ENCODE data around the gene RAB32.
"Not testable (repeated sequence)": the region's sequence is repeated elsewhere in the genome, so short reads cannot be mapped to it uniquely, and the experiment has no call there.

RAB32 gene

GRCh38 chr6:146543211-146543939 lies at the start of gene RAB32:
Gene RAB32, plus strand, starts transcription at chr6:146543833. Its CDS starts 39 bp downstream, at chr6:146543872.
- DNase-seq (ENCODE audit: low read depth in 2 of 2): peak in 1 of 2 experiments; percentile 3

DNA sequence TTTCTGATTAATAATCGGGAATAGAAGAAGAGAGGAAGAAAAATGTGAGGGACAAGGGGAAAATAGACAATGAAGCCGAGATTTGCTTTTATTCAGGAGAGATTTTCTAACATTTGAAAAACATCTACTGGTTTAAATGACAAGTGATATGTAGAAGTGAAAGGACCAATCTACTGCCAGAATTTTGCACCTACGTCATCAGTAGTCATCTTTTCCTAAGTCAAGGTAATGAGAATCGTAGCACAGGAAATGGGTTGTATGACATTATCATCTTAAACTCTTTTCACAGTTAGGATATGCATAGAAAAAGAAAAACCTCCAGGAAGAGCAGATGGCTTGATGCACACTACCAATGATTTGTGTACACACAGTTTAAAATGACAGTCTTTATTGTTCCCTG lies 45.3 kb upstream of the RAB32 start:
- no peak for DNase-seq (ENCODE audit: low read depth in 2 of 2)

DNA sequence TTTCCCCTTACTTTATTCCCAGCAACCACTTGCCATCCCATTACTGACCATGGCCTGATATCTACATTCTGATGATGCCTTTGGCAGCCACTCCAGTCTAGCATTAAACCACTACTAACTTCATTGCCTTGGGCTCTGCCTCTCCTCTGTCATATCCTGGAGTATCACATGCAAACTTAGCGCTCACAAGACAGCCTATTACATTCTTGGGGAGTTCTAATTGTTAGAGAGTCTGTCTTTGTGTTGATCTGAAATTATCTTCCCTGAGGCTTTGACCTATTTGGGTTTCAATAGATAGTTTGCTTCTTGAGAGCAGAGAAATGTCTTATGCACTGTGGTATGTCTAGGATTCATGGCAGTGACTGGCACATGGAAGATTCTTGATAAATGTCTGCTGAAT lies 40.5 kb upstream of the RAB32 start:
- DNase-seq (ENCODE audit: low read depth in 2 of 2): no peak

GRCh38 chr6:146515212-146515611 lies 28.4 kb upstream of the RAB32 start:
- no peak for DNase-seq (ENCODE audit: low read depth in 2 of 2)

- no peak for DNase-seq (ENCODE audit: low read depth in 2 of 2)
Measured at GRCh38 chr6:146526192-146526591, 17.4 kb upstream of the RAB32 start.

GRCh38 chr6:146532702-146533101 lies 10.9 kb upstream of the RAB32 start:
- no peak for DNase-seq (ENCODE audit: low read depth in 2 of 2)

- DNase-seq (ENCODE audit: low read depth in 2 of 2): no peak
Measured at GRCh38 chr6:146542881-146543210, 787 bp upstream of the RAB32 start.

DNA sequence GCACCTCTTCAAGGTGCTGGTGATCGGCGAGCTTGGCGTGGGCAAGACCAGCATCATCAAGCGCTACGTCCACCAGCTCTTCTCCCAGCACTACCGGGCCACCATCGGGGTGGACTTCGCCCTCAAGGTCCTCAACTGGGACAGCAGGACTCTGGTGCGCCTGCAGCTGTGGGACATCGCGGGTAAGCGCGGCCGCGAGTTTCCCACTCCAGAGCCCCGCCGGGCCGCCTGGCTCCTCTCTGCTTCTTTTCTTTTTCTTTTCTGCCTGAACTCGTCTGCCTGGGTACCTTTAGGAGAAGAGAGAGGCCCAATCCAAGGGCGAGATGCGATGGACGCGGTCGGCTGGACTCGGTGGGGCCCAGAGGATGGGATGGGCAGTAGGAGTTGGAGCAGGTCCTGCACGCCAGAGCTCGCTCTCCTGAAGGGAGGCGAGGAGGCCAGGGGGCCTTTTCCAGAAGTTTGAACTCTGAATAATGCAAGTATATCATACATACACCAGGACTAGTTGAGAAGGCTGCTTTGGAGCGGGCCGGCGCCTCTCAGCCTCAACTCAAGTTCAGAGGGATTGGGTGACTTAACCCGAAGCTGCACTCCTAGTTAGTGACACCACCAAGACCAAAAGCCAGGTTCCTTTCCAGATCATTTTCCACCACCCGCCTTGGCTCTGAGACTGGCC lies 445 bp downstream of the RAB32 start:
- no peak for DNase-seq (ENCODE audit: low read depth in 2 of 2)

- no peak for DNase-seq (ENCODE audit: low read depth in 2 of 2)
Measured at GRCh38 chr6:146544616-146545182, 1.1 kb downstream of the RAB32 start.

DNA sequence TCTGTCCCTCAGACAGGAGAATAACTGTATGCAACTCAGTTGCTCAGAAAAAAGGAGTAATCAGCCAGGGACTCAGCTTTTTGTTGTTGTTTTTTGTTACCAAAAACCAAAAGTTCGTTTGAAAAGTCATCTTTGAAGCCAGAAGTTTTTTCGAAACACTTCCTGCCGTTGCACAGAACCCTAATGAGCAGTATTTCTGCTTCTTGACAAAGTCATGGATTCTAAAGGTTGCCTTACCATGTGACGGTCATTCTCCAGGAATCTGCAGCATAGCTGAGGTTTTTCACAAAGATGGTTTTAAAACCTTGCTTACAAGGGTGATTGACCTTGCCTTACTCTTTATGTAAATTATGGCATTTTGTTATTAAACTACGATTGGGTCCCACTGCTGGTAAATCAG lies 1.9 kb downstream of the RAB32 start:
- DNase-seq (ENCODE audit: low read depth in 2 of 2): no peak

- no peak for DNase-seq (ENCODE audit: low read depth in 2 of 2)
Measured at GRCh38 chr6:146546443-146547043, 2.9 kb downstream of the RAB32 start.

- DNase-seq (ENCODE audit: low read depth in 2 of 2): no peak
Measured at GRCh38 chr6:146547889-146548288, 4.3 kb downstream of the RAB32 start.

- no peak for DNase-seq (ENCODE audit: low read depth in 2 of 2)
Measured at GRCh38 chr6:146548898-146549374, 5.3 kb downstream of the RAB32 start.

DNA sequence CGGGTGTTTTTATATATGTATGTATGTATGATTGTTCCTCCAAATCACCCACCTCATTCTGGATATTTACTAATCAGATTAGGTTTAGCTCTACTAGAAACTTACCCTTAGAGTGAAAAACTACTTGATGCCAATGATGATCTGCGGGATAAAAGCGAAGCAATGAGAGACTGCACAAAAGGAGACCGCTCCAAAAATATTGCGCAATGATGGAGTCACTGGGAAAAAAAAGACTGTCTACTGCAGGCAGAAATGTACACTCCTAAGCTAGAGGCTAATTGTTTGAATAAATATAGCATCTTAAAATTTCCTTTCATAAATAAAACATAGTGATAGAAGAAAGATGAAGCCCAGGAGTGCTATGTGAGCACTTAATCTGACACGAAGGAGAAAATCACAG lies 7.3 kb downstream of the RAB32 start:
- DNase-seq (ENCODE audit: low read depth in 2 of 2): no peak

- no peak for DNase-seq (ENCODE audit: low read depth in 2 of 2)
Measured at GRCh38 chr6:146551545-146551944, 7.9 kb downstream of the RAB32 start.

DNA sequence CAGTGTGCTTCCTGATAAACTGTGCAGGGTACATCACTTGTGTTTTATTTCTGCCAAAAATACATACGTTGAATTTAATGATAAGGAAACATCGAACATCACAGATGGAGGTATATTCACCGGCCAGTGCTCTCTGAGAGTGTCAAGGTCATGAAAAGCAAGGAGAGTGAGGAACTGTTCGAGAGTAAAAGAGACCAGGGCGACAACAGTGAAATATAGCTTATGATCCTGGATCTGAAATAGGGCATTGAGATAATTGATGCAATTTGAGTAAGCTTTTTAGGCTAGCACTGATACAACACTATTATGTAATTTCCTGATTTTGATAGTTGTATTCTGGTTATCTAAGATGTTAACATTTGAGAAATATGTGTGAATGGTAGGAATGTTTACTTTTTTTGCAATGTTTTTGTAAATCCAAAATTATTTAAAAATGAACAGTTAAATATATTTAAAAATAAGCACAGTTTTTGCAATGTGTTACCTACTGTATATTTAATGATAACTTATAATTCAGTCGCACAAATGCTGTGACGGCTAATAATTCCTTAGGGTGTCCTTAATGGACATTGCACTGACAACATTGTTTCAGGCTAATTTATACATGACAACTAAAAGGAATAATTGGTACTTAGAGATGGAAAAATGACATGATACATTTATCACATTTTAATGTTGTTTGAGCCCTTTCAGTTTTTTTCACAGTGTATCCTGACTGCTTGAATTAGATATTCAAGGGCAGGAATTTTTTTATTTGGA lies 9.9 kb downstream of the RAB32 start:
- DNase-seq (ENCODE audit: low read depth in 2 of 2): no peak

GRCh38 chr6:146560607-146561006 lies 17.0 kb downstream of the RAB32 start:
- DNase-seq (ENCODE audit: low read depth in 2 of 2): no peak

DNA sequence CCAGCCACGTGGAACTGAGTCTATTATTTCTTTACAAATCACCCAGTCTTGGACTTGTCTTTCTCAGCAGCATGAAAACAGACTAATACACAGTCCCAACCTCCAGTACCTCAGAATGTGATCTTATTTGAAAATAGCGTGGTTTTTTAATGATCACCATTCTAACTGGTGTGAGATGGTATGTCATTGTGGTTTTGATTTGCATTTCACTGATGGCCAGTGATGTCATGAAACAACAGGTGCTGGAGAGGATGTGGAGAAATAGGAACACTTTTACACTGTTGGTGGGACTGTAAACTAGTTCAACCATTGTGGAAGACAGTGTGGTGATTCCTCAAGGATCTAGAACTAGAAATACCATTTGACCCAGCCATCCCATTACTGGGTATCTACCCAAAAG lies 23.0 kb downstream of the RAB32 start:
- not testable (repeated sequence) for DNase-seq (ENCODE audit: low read depth in 2 of 2)

DNA sequence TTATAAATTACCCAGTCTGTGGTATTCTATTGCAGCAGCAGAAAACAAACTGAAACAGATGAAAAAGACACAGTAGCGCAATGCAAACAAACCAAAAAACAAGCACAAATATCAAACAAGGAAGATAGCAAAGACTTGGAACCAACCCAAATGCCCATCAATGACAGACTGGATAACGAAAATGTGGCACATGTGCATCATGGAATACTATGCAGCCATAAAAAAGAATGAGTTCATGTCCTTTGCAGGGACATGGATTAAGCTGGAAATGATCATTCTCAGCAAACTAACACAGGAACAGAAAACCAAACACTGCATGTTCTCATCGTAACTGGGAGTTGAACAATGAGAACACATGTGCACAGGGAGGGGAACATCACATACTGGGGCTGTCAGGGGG lies 25.0 kb downstream of the RAB32 start:
- not testable (repeated sequence) for DNase-seq (ENCODE audit: low read depth in 2 of 2)

GRCh38 chr6:146574211-146574610 lies 30.6 kb downstream of the RAB32 start:
- no peak for DNase-seq (ENCODE audit: low read depth in 2 of 2)

DNA sequence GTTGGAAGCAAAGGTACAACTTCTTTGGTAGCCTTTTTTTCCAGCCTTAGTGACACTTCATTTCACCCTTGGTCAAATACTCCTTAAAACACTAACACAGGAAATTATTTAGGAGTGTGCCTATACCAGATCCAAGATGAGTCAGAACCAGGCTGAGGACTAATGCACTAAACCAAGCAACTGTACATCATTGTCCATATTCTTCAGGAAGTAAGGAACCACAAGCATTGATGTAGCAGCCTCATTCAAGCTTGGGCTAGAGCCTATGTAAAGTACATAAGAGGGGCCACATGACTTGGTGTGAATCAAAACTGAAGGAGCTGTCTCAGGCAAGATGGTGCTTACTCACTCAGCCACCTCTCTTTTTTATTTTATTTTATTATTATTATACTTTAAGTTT lies 34.4 kb downstream of the RAB32 start:
- no peak for DNase-seq (ENCODE audit: low read depth in 2 of 2)

GRCh38 chr6:146581968-146582367 lies 38.3 kb downstream of the RAB32 start:
- no peak for DNase-seq (ENCODE audit: low read depth in 2 of 2)

Data from stimulated activated CD4-positive, alpha-beta T cell treated with anti-CD3 and anti-CD28 coated beads, Interleukin-12 subunit alpha, Interleukin-12 subunit beta, amount 100 ng/mL, for 24 hours (primary cell).